Heart right ventricle (tissue), 16 donors: ENCODE data around the gene FGF21. TPM values are rescaled to one million over a fixed set of nuclear protein-coding genes. Genes with fewer than 3 reads are reported as not detected.

Experiments
- ATAC-seq, 8 donors: fragments of 200-7000 bp; cut with Tn5 transposase; one replicate each; pipeline ENCODE4 v1.9.1; 2020; ENCODE audit warnings: mild to moderate bottlenecking in 8 of 8, moderate library complexity in 8 of 8, moderate number of reproducible peaks in 1 of 8
- DNase-seq, 2 donors: peaks; one replicate each; pipeline ENCODE4 v3.0.0-alpha.2; 2020
- H3K27ac ChIP-seq, 10 donors: fragments of 200-600 bp; sonication (generic) in 2 of 10; one replicate each; pipeline versions ENCODE4 v1.5.0 to v1.8.0; 2020 to 2022; ENCODE audit warnings: mild to moderate bottlenecking in 3 of 10
- H3K27me3 ChIP-seq, 7 donors: fragments of 200-600 bp; one replicate each; pipeline ENCODE4 v1.8.0; 2021 to 2022; ENCODE audit warnings: mild to moderate bottlenecking in 2 of 7
- H3K36me3 ChIP-seq, 9 donors: fragments of 200-600 bp; sonication (generic) in 1 of 9; one replicate each; pipeline versions ENCODE4 v1.5.0 to v1.8.0; 2020 to 2022; ENCODE audit warnings: mild to moderate bottlenecking in 2 of 9
- H3K4me1 ChIP-seq, 9 donors: fragments of 200-600 bp; sonication (generic) in 1 of 9; one replicate each; pipeline versions ENCODE4 v1.5.0 to v1.8.0; 2020 to 2022; ENCODE audit warnings: mild to moderate bottlenecking in 4 of 9
- H3K4me3 ChIP-seq, 10 donors: fragments of 200-600 bp; sonication (generic) in 2 of 10; one replicate each; pipeline versions ENCODE4 v1.5.0 to v1.8.0; 2020 to 2022; ENCODE audit warnings: mild to moderate bottlenecking in 7 of 10, moderate library complexity in 2 of 10
- H3K9me3 ChIP-seq, 11 donors: fragments of 200-600 bp in 10 of 11; sonication (generic) in 2 of 11; one replicate each; pipeline versions ENCODE4 v1.5.0 to v1.8.0; 2013 to 2022; ENCODE audit warnings: mild to moderate bottlenecking in 2 of 11, control low read depth in 1 of 11, moderate library complexity in 1 of 11
- CTCF ChIP-seq, 9 donors: fragments of 200-600 bp; sonication (generic) in 2 of 9; IDR thresholded peaks; one replicate each; pipeline versions ENCODE4 v1.5.0 to v1.8.0; 2021 to 2022; ENCODE audit warnings: antibody characterized with exemption in 9 of 9, mild to moderate bottlenecking in 5 of 9, moderate library complexity in 1 of 9
- WGBS, 2 donors: extraction: QIAGEN DNeasy Blood & Tissue Kit; methylation state at CpG; one replicate each; pipeline ENCODE4 v1.1.7; 2013; ENCODE audit warnings: inconsistent platforms in 1 of 2; 5-methylcytosine and 5-hydroxymethylcytosine counted together
- intact Hi-C, 10 donors: fragments of 100-400 bp; cut with DNase I; formaldehyde crosslinking; loops; one replicate each; pipeline versions ENCODE4 v1.11.1 to v1.14.2; 2022
- polyA plus RNA-seq, 2 donors: library from polyadenylated mRNA; stranded (reverse); fragments of 200-250 nt; gene quantifications; one replicate each; pipeline ENCODE4 v1.2.3, GENCODE V29; 2013
- total RNA-seq, 10 donors: library from RNA; stranded (reverse); fragmentation: NEBNext Ultra II Directional in 3 of 10; extraction: Animal tissue kit (Norgen Biotek cat#: 25700) in 3 of 10; gene quantifications; one replicate each; pipeline versions ENCODE4 v1.2.1 to v1.2.4, GENCODE V29; 2021 to 2023
- donor health status: Arrhythmogenic right ventricular cardiomyopathy.
- donor health status: ischemic (EF 13 %, LVEDD 7.1; RV severe dilation, severe dysfunction).
- donor health status: healthy with polysubstance abuse.
- donor health status: DM: no; HTN: yes; CAD: no.
- donor health status: DM: no; HTN: no; CAD: no.
- donor health status: ischemic (EF 25% LVEDD 6.9; RV normal size, moderate dysfunction).
- donor health status: ischemic (EF 25% LVEDD 5.7; RV mildly dilated, moderate dysfunction).
- donor health status: healthy.
- donor health status: DM: yes; HTN: yes; CAD: no.
- donor health status: Ischemic cardiomyopathy.
- donor health status: ischemic (EF 35%, LVEDD 5.7; RV mildly dilated, moderate dysfunction).
- donor health status: nonischemic (EF 11% LVEDD 7.7; RV severe dilation, severe dysfunction).
- donor health status: DM: yes; HTN: yes; CAD: no.
- donor health status: PGD.
- donor health status: ischemic (EF 29% LVEDD 5.4; RV normal size, mild dysfunction).
- donor health status: nonischemic (EF 23%, LVEDD 6.1; RV moderate dilation, normal function).

The FGF21 gene
- total and polyA plus RNA-seq, 12 donors = not detected

- ATAC-seq (no peak), DNase-seq (no peak)
- peaks cover 0 to 46% (median 16%) of the 10 kb centered on the region in 9 donors for H3K4me1 ChIP-seq
- H3K27ac ChIP-seq = peak overlapping the region; percentile 53 to 97 (median 94)
- intact Hi-C loops = loop anchor here in 2 of 10 donors (5.0 kb wide), 2 partner anchors 40 to 95 kb away; partner anchors contain the start of gene CA11 (in 1 of the 2)
- H3K36me3 ChIP-seq = peaks cover 0 to under 1% (median 0%) of the 10 kb centered on the region in 9 donors
- H3K4me3 ChIP-seq = no peak overlapping the region
- TF ChIP-seq CTCF (IDR thresholded peaks at IDR 0.05) = no peak
- peaks cover 0 to 38% (median 3%) of the 10 kb centered on the region in 7 donors for H3K27me3 ChIP-seq
- 90 to 93% methylated on average over 11 of the region's 11 CpGs for WGBS, 2 donors
- H3K9me3 ChIP-seq = no peaks in the 10 kb centered on the region
Measured at GRCh38 chr19:48742096-48742495, 13.2 kb upstream of the FGF21 start.

- DNase-seq (peak in 1 of 2 donors; percentile 68), ATAC-seq (peak in 2 of 8 donors; percentile 18 to 43)
- Histone ChIP-seq H3K36me3 (peaks cover 0 to 23% (median 0%) of the 10 kb centered on the region in 9 donors), H3K9me3 (no peaks in the 10 kb centered on the region), H3K27ac (no peak overlapping the region), H3K27me3 (peaks cover 0 to 23% (median 3%) of the 10 kb centered on the region in 7 donors), H3K4me3 (no peak overlapping the region), H3K4me1 (peaks cover 0 to 41% (median 22%) of the 10 kb centered on the region in 9 donors)
- WGBS, 2 donors = 29 to 38% methylated on average over 33 of the region's 33 CpGs
- intact Hi-C loops = no loop called here
- TF ChIP-seq CTCF (IDR thresholded peaks at IDR 0.05) = no peak
Measured at GRCh38 chr19:48745208-48745995, 9.9 kb upstream of the FGF21 start.

- peak overlapping the region; percentile 60 to 91 (median 82) for H3K27ac ChIP-seq
- DNase-seq (no peak), ATAC-seq (no peak)
- peak overlapping the region in 3 of 10 donors; percentile 14 to 53 (median 47) for H3K4me3 ChIP-seq
- H3K9me3 ChIP-seq = no peaks in the 10 kb centered on the region
- peaks cover 0 to 41% (median 24%) of the 10 kb centered on the region in 9 donors for H3K4me1 ChIP-seq
- H3K27me3 ChIP-seq = peaks cover 0 to 24% (median 4%) of the 10 kb centered on the region in 7 donors
- 67 to 73% methylated on average over 8 of the region's 8 CpGs for WGBS, 2 donors
- no peak for TF ChIP-seq CTCF (IDR thresholded peaks at IDR 0.05)
- H3K36me3 ChIP-seq = peaks cover 0 to 28% (median 0%) of the 10 kb centered on the region in 9 donors
- intact Hi-C loops = no loop called here
Measured at GRCh38 chr19:48746110-48746509, 9.2 kb upstream of the FGF21 start.

- ATAC-seq = peak; percentile 76 to 90 (median 84)
- Histone ChIP-seq H3K4me3 (peak within 1 kb of the TSS in 9 of 10 donors; percentile 6 to 55 (median 39)), H3K27me3 (peaks cover 0 to 32% (median 11%) of the 10 kb centered on the region in 7 donors), H3K4me1 (peaks cover 0 to 41% (median 21%) of the 10 kb centered on the region in 9 donors), H3K27ac (peak within 1 kb of the TSS; percentile 60 to 91 (median 82)), H3K9me3 (no peaks in the 10 kb centered on the region), H3K36me3 (peaks cover 0 to 28% (median 0%) of the 10 kb centered on the region in 9 donors)
- peak; percentile 79 to 94 for DNase-seq
- WGBS, 2 donors = 5 to 7% methylated on average over 31 of the region's 31 CpGs
- no peak for TF ChIP-seq CTCF (IDR thresholded peaks at IDR 0.05)
- intact Hi-C loops = no loop called here
Measured at GRCh38 chr19:48746738-48747575, 8.4 kb upstream of the FGF21 start, which contains the start of gene IZUMO1. TSS of gene IZUMO1 (minus strand) at chr19:48746909. CDS start at chr19:48745859, 1,050 bp downstream.
